NCI-H187 treated with DMSO at 0.1 percent for 48 hours (cell line): ENCODE results near the gene OR2Y1.
"Not testable (repeated sequence)": the region's sequence is repeated elsewhere in the genome, so short reads cannot be mapped to it uniquely, and the experiment has no call there.

ENCODE experiments used
- DNase-seq: peaks from one replicate; lab custom pipeline; 2025; lab: John Stamatoyannopoulos, UW

Gene OR2Y1, protein sequence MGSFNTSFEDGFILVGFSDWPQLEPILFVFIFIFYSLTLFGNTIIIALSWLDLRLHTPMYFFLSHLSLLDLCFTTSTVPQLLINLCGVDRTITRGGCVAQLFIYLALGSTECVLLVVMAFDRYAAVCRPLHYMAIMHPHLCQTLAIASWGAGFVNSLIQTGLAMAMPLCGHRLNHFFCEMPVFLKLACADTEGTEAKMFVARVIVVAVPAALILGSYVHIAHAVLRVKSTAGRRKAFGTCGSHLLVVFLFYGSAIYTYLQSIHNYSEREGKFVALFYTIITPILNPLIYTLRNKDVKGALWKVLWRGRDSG

DNA sequence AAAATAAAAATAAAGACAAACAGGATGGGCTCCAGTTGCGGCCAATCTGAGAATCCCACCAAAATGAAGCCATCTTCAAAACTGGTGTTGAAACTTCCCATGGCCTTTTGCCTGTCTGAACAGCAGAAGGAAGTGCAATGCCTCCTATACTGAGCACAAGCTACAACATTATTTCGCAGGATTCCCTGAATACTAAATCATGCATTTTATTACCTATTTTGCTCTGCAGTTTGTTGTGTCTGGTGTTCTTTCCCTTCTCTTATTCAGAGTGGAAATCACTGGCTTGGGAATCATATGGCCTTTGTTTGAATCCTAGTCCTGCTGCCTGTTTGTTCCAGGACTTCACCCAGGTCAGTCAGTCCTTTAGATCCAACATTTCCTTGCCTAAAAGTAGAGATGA is at the start of gene OR2Y1:
Gene OR2Y1 (minus strand): TSS at position 101 of the 400 bp plus-strand sequence. CDS start 0 bp downstream, at position 101.
- no peak for DNase-seq

DNA sequence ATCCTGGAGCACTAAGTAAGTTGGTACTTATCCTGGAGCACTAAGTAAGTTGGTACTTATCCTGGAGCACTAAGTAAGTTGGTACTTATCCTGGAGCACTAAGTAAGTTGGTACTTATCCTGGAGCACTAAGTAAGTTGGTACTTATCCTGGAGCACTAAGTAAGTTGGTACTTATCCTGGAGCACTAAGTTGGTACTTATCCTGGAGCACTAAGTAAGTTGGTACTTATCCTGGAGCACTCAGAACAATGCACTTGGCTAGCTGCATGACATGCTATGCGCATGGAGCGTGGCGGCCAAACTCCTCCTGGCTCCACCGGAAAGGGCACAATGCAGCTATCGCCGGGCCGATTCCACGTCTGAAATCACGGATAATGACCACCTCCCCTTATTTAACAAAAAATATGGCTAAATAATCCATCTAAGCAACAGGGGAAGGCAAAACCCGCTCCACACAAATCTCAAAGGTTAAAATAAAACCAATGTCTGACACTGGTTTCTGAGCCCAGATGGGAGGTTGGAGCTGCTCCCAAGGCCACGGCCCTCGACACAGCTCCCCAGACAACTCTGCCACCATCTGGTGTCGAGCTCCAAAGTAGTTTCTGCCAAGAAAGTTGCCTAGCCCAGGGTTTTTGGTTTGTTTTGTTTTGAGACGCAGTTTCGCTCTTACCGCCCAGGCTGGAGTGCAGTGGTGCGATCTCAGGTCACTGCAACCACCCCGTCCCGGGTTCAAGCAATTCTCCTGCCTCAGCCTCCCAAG is 49.0 kb upstream of the OR2Y1 start:
- not testable (repeated sequence) for DNase-seq

DNA sequence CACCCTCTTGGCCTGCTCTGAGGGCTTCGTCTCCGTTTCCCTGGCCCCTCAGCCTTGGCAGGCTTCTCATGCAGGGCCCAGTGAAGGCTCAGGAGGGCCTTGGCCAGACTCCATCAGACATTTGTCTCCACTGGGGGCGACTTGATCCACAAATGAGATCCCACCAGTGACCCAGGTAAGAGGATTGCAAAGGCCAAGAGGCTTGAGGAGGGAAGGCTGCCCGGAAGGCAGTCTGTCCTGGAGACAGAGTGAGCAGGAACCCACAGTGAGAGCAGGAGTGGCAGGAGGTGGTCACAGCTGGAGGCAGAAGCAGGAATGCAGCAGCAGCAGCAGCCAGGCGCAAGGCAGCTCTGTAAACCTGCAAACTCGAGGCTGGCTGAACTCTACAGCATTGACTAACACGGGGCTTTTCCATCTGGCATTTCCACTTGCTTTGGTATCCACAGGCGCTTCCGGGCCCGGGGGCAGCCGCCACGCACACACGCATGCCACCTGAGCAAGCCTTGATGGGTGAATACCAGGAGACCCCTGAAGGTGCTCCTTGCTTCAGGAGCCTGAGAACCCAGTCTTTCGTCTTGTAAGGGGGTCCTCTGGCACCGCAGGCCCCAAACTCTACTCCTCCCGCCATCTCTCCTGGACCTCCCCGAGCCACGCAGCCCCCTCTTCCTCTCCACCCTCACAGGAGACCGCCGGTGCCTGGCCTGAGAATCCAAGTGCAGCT is 48.0 kb upstream of the OR2Y1 start:
- DNase-seq: no peak

DNA sequence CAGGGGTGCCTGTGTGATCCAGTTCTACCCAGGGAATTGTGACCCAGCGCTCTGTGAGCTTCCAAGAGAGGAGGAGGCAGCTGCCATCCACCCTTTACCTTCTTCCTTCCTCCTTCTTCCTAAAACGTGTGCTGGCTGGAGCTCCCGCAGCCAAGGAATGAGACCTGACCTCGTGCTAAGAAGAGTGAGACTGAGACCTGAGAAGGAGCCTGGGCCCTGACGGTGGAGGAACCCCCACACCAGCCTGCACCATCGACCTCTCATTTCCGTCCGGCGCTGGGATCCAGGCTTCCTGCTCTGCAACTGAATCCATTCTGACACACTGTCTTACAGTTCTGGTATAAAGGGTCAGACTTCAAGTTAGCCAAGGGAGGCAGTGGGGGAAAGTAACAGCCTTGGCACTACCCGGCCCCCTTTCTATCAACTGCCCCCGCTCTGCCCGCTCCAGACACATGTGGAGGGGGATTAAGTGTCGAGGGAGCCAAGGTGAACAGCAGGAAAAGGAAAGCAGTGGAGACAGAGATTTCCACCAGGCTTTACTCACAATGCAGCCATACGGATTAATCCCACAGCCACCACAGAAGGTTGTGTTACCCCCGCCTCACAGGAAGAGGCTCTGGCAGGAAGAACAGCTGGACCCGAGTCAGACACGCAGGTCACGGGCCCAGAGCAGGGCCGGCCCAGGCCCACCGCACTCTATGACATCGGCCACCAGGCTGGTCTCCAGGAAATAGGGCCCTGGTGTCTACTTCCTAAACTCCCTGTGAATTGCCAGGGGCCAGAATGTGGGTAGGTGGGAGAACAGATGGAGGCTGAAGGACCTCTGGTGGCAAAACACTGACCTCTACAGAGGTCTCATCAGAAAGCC is 46.9 kb upstream of the OR2Y1 start:
- no peak for DNase-seq

DNA sequence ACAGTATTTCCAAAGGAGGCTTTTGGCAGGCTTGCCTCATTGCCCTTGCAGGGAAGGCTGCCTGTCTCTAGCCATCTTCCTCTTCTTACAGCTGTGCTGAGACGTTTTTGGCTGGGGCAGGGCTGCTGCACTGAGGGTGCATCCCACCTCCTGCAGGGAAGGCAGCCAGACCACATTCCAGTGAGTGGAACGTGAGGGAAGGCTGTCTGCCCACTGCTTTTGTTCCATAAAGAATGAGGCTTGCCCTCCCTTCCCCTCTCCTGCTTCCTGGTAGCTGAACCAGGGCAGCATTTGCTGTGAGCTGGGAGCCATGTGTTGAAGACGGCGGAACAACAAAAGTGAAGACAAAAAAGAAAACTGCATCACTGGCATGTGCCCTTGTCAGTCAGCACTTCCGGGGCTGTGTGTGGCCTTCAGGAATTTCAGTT is 46.0 kb upstream of the OR2Y1 start:
- DNase-seq: no peak

DNA sequence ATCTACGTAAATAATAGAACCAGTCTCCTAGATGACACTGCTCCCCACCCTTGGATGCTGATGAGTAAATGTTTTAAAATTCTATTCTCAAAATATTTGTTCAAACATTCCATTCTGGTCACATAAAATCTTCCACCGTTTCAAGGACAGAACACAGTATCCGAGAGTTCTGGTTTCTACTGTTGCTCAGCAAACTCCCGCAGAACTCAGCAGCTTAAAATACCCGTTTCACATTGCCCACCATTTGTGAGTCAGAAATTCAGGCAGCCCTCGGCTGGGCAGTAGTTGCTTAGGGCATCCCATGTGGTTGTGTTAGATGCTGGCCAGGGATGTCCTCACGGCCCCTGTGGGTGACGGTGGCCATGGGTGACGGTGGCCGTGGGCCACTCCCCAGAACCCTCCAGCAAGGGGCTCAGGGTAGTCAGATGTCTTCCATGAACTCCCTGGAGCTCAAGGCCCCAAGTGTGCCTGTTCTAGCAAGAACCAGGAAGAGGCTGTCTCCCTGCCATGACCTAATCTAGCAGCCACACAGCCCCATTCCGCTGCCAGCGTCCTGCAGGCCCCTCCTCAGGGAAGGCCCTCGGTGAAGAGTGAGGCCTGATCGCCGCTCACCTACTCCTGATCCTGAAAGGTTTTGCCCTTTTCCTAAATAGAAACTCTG is 45.4 kb upstream of the OR2Y1 start:
- DNase-seq: no peak

DNA sequence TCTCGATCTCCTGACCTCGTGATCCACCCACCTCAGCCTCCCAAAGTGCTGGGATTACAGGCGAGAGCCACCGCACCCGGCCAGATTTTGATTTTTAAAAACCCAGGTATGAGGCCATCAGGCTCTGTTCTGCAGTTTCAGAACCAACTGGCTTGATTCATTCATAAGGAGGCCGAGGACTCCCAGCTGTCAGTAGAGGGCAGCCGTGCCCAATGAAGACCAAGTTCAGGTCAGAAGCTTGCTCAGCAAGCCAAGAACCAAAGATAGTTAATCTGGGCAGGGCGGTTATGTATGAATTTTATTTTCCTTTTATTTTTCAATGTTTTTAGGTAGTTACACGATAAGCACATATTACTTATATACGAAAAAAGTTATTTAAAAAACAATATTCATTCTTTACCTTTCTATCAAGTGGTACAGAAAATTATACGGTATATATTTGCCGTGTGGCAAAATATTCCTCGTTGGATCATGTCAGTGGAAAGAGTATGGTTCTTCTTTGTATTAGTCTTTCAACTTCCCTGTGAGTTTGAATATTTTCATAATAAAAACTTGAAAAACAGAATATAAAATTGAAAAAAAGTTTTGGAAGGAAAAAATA is 44.7 kb upstream of the OR2Y1 start:
- DNase-seq: peak; percentile 4

DNA sequence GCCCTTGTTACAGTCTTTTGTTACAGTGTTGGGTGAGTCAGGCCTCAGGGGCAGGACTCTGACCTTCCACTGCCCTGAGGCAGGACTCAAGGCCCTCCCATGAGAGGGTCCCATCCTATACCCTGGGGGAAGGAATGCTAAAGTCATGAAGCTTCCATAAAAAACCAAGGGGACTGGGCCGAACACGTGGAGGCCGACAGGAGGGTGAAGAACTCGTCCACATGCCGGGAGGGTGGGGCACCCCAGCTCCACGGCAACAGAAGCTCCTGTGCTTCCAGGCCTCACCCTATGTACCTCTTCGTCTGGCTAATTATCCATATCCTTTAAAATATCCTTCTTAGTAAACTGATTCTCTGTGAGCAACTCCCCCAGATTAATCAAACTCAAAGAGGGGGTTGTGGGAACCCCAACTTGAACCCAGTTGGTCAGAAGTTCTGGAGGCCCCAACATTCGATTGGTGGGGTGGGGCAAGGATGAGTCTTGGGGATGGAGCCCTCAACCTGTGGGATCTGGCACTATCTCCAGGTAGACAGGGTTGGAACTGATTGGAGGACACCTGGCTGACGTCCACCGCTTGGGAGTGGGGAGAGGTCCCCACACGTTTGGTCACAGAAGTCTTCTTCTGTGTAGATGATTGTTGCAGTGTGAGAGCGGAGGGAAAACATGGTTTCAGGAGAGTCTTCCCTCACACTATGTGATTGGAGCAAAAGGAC is 43.6 kb upstream of the OR2Y1 start:
- DNase-seq: no peak

DNA sequence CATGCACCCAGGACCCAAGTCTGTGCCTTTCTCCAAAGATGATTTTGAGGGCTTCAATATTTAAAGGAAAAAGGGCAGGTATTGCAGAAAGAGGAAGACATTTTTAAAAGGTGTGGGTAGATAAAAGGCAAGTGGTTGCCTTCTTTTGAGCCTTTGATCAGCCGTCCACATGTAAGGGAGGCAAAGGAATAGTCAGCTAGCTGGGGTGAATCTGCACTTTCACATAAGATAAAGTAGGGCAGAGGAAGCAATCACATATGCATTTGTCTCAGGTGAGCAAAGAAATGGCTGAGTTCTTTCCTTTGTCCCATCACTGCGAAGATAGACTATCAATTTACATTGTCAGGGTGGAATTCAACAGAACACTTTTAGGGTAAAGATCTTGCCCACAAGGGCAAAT is 42.9 kb upstream of the OR2Y1 start:
- no peak for DNase-seq

DNA sequence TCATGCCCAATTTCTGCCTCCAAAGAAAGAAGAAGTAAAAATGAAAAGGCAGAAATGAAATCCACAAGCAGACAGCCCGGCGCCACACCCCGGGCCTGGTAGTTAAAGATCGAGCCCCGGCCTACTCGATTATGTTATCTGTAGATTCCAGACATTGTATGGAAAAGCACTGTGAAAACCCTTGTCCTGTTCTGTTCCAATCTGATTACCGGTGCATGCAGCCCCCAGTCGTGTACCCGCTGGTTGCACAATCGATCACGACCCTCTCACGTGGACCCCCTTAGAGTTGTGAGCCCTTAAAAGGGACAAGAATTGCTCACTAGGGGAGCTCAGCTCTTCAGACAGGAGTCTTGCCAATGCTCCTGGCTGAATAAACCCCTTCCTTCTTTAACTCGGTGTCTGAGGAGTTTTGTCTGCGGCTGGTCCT is 42.1 kb upstream of the OR2Y1 start:
- not testable (repeated sequence) for DNase-seq

DNA sequence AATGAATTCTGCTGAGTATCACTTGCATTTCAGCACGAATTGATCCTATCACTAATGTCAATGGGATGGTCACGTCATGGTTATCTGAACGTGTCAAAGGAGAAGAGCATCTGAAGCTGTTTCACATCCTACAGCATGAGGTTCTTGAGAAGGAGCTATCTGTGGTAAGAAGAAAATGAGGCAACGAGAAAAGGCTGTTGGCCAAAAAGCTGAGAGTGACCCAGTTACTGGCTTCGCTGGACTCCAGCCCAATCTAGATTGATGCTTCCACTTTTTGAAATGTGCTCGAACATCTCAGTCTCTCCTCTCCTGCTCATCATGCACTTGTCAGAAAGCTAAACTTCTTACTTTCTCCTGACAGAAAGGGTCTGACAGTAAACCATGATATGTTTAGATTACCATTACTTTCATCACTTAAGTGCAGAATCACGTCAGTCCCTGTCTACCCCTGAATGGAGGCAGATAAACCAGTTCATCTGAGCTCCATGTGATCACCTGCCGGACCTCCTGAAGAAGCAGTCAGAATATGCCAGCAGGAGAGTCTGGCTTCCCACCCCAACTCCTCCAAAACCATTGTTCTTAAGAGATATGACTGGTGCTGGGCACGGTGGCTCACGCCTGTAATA is 40.2 kb upstream of the OR2Y1 start:
- no peak for DNase-seq

DNA sequence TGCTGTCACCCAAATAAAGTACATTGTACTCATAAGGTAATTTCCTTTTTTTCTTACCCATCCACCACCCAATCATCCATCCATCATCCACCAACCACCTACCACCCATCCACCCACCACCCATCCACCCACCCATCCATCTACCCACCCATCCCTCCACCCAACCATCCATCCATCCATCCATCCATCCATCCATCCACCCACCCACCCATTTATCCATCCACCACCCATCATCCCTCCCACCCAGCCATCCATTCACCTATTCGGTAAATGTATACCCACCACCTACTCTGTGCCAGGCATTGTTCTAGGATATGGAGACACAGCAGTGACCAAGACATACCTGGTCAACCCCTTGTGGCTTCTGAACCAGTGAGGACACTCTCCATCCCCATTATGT is 37.6 kb upstream of the OR2Y1 start:
- no peak for DNase-seq

DNA sequence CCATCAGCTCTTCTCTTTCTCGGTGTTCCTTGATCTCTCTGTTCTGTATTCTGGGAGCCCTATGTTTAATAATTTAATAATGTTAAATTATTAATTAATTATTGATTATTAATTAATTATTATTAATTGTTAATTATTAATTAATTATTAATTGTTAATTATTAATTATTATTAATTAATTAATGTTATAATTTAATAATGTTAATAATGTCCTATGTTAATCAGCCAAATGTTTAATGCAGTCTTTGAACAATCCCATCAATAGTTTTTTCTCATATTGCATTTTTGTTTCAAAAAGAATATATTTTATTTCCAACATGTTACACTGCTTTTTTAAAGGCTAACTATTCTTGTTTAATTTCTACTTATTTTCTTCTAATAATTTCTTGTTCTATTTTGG is 36.5 kb upstream of the OR2Y1 start:
- no peak for DNase-seq

DNA sequence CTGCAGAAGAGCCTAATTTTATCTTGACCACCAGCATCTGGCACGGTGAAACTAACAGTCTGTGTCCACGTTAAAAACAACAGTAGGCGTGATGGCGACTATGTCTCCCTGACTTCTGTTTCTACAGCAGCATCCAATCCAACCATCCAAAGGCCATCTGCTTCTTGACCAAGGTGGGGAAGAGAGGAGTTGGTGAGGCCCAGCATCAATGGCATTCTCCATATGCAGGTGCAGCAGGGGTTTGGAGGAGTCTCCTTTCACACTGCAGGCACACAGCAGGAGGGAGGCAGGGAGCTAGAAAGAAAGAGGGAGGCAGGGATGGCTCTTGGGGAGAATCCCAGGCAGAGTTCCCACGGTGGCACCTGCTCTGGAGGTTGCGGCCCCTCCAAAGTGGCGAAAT is 35.8 kb upstream of the OR2Y1 start:
- no peak for DNase-seq

DNA sequence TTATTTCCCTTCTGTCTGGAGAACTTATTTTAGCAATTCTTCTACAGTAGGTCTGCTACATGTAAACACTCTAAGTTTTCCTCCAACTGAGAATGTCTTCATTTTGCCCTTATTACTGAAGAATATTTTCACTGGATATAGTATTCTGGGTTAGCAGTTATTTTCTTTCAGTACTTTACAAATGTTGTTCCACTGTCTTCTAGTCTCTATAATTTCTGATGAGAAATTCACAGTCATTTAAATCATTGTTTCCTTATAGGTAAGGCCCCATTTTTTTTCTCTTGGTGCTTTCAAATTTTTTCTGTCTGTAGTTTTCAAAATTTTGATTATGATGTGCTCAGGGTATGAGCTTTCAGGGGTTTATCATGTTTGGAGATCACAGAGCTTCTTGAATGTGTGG is 32.0 kb upstream of the OR2Y1 start:
- no peak for DNase-seq

DNA sequence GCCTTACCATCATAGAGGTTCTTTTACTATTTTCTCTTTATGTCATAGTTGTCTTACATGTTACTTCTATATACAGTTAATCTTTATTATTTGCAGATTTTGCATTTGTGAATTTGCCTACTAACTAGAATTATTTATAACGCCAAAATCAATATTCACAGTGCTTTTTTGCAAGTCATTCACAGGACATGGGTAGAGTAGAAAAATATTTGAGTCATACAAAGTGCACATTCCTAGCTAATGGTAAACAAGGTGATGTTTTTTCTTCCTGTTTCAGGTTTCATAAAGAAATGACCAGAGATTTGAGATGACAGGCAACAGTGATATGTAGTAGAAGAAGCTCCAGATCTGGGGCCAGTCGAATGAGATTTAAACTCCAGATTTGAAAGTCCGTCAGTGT is 30.0 kb upstream of the OR2Y1 start:
- no peak for DNase-seq

DNA sequence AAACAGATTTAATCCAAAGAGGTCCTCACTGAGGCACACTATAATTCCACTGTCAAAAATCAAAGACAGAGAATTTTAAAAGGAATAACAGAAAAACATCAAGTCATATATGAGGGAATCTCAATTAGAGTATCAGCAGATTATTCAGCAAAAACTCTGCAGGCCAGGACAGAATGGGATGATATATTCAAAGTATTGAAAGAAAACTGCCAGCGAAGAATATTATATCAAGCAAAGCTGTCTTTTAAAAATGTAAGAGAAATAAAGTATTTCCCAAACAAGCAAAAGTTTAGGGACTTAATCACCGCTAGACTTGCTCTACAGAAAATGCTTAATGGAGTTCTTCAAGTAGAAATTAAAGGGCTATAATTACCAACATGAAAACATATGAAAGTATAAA is 15.7 kb upstream of the OR2Y1 start:
- no peak for DNase-seq

DNA sequence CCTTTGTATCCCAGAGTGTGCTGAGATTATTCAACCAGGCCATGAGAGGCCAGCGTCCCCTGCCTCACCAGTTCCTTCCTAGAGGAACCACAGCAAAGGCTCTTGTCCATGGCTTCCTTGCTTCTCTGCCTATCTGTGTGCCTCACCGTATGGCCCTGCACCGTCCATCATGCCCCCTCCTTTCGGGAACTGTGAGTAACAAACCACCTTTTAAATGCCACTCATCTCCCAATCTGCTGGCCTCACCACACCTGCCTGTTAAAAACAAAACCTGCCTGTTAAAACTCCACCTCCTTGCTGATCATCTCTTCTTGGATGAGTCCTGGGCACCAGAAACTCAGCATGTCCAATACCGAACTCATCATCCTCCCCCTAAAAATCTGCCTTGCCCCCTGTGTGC is 4.4 kb upstream of the OR2Y1 start:
- DNase-seq: no peak

DNA sequence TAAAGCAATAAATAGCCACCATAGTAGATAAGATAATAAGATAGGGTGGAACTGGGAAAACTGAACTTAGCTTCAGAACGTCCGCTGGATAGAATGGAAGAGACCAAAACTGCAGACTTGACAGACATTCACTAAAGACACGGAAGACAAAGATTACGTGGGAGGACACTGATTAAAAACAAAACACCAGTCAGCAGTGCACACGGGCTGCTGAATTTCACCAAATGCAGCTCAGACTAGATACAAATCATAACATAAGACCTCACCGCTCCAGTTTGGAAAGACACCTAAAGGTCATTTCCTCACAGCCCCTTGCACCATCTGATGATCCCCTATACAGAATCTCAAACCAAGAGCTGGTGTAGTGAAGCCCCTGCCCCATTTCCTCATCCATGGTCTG is 2.9 kb upstream of the OR2Y1 start:
- DNase-seq: no peak

DNA sequence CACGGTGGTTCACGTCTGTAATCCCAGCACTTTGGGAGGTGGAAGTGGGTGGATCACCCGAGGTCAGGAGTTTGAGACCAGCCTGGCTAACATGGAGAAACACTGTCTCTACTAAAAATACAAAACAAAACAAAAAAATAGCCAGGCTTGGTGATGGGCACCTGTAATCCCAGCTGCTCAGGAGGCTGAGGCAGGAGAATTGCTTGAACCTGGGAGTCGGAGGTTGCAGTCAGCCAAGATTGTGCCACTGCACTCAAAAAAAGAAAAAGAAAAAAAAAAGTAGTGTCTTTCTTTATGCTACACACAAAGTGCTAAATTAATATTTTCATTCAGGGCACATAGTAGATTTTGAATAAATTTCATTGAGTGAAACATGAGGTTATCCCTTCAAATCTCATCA is 1.1 kb upstream of the OR2Y1 start:
- not testable (repeated sequence) for DNase-seq
